ENCODE measurements around the gene UACA. TPM values are rescaled to one million over a fixed set of nuclear protein-coding genes. Genes with fewer than 3 reads are reported as not detected.

Gene UACA
- total and polyA plus RNA-seq, 2 experiments from 2014 or later: 21.5 to 35.8 TPM

GRCh38 chr15:70658641-70659040, 104.7 kb downstream of the UACA start (continued):
- TF ChIP-seq ZNF462 (CRISPR knock-in tag; IDR thresholded peaks at IDR 0.05): no peak
- no peak for TF ChIP-seq NANOG (IDR thresholded peaks at IDR 0.05; ENCODE audit: borderline replicate concordance)

GRCh38 chr15:70653426-70653825, 109.9 kb downstream of the UACA start:
- no peaks in the 10 kb centered on the region for H3K79me2 ChIP-seq (replicated peaks; ENCODE audit: insufficient read depth)

More at GRCh38 chr15:70653426-70653825, 109.9 kb downstream of the UACA start:
- no peak overlapping the region for H3K27ac ChIP-seq (ENCODE audit: low read depth)
- no peaks in the 10 kb centered on the region for H3K27me3 Mint-ChIP-seq (ENCODE audit: insufficient read depth, low read depth, poor library complexity)
- no peak overlapping the region for H3K4me3 Mint-ChIP-seq
- H3K4me3 ChIP-seq: no peak overlapping the region
- ATAC-seq (no peak), DNase-seq (ENCODE audit: low spot score) (no peak)
- no peaks in the 10 kb centered on the region for H3K4me1 Mint-ChIP-seq
- no peaks in the 10 kb centered on the region for H4K20me1 ChIP-seq (replicated peaks; ENCODE audit: insufficient read depth)
- no peaks in the 10 kb centered on the region for H3K9me3 Mint-ChIP-seq
- H3K27ac Mint-ChIP-seq: no peak overlapping the region
- H3F3A ChIP-seq (replicated peaks; ENCODE audit: low read depth): no peaks in the 10 kb centered on the region
- H3K27me3 ChIP-seq (ENCODE audit: insufficient read depth): no peaks in the 10 kb centered on the region
- no peaks in the 10 kb centered on the region for H3K4me1 ChIP-seq (ENCODE audit: insufficient read depth)
- no peaks in the 10 kb centered on the region for H3K36me3 Mint-ChIP-seq (ENCODE audit: low read depth)
- H3K4me2 ChIP-seq: no peak overlapping the region
- no peaks in the 10 kb centered on the region for H3K36me3 ChIP-seq (ENCODE audit: insufficient read depth)
- H3K9me2 ChIP-seq (ENCODE audit: insufficient read depth): no peaks in the 10 kb centered on the region
- H2AFZ ChIP-seq: no peak overlapping the region
- TF ChIP-seq ZNF331 (CRISPR knock-in tag; IDR thresholded peaks at IDR 0.05; ENCODE audit: low read depth): no peak
- no peak for TF ChIP-seq POLR2AphosphoS5 (IDR thresholded peaks at IDR 0.05; ENCODE audit: low read depth)
- no peak for TF ChIP-seq EZH2phosphoT487 (IDR thresholded peaks at IDR 0.05; ENCODE audit: unreplicated experiment)
- no peak for TF ChIP-seq JUNB (IDR thresholded peaks at IDR 0.05; ENCODE audit: unreplicated experiment)
- no peak for TF ChIP-seq REST (IDR thresholded peaks at IDR 0.05; ENCODE audit: unreplicated experiment)
- TF ChIP-seq EZH2 (IDR thresholded peaks at IDR 0.05; ENCODE audit: low read depth, unreplicated experiment): no peak
- TF ChIP-seq NANOG (IDR thresholded peaks at IDR 0.05; ENCODE audit: borderline replicate concordance): no peak
- TF ChIP-seq ZNF114 (CRISPR knock-in tag; IDR thresholded peaks at IDR 0.05): no peak
- TF ChIP-seq CREB1 (CRISPR knock-in tag; IDR thresholded peaks at IDR 0.05; ENCODE audit: low read depth): no peak
- no peak for TF ChIP-seq CTCF (conservative IDR thresholded peaks at IDR 0.05; ENCODE audit: low read depth in 2 of 2)
- TF ChIP-seq STAT1 (IDR thresholded peaks at IDR 0.05; ENCODE audit: unreplicated experiment): no peak

Measured in GM23338 (cell line).